Testis (tissue), 3 donors: Measurements from ENCODE around the gene GNAO1. TPM values are rescaled to one million over a fixed set of nuclear protein-coding genes. Genes with fewer than 3 reads are reported as not detected.

Source experiments
- DNase-seq: peaks from one replicate; pipeline ENCODE4 v3.0.0-alpha.2; 2019
- H3K27ac ChIP-seq, 2 donors: fragments of 200-600 bp; sonication (generic); one replicate each; pipeline ENCODE4 v1.5.1; 2019
- H3K27me3 ChIP-seq: fragments of 200-600 bp; sonication (generic); one replicate; pipeline ENCODE4 v1.5.1; 2019
- H3K36me3 ChIP-seq: fragments of 200-600 bp; sonication (generic); one replicate; pipeline ENCODE4 v1.5.1; 2017; ENCODE audit warnings: low read depth; ENCODE audit errors: missing control alignments
- H3K4me1 ChIP-seq: fragments of 200-600 bp; sonication (generic); one replicate; pipeline ENCODE4 v1.5.1; 2019
- H3K4me3 ChIP-seq, 2 donors: fragments of 200-600 bp; sonication (generic); one replicate each; pipeline ENCODE4 v1.5.1; 2017 to 2019
- H3K9me3 ChIP-seq: fragments of 200-600 bp; sonication (generic); one replicate; pipeline ENCODE4 v1.5.1; 2017
- POLR2A ChIP-seq: fragments of 450-650 bp; IDR thresholded peaks from one replicate; pipeline ENCODE4 v1.6.1; 2017; ENCODE audit warnings: antibody characterized with exemption, mild to moderate bottlenecking, moderate library complexity
- WGBS, 2 donors: methylation state at CpG; one replicate each; pipeline ENCODE4 v1.1.5; 2018; 5-methylcytosine and 5-hydroxymethylcytosine counted together
- intact Hi-C: fragments of 100-400 bp; cut with DNase I; formaldehyde crosslinking; loops from one replicate; pipeline ENCODE4 v1.15.1; 2023; ENCODE audit warnings: low total_unique reads
- polyA plus RNA-seq: library from polyadenylated mRNA; stranded (reverse); fragments of 350-450 nt; fragmentation: Illumina TruSeq; extraction: RNeasy Lipid Tissue Mini Kit (QIAGEN cat#74804); gene quantifications from one replicate; pipeline ENCODE4 v1.2.3, GENCODE V29; 2014; ENCODE audit warnings: low read depth, low replicate concordance; ENCODE audit not compliant: insufficient read depth
- total RNA-seq, 2 donors: library from RNA; depleted of rRNA; stranded (reverse); fragments of >200 nt; gene quantifications; one replicate each; pipeline ENCODE4 v1.2.3, GENCODE V29; 2016
- TF ChIP-seq, protein P1 (sequence below), 3 experiments: fragments of 450-650 bp in 2 of 3; fragments of 200-600 bp in 1 of 3; sonication (generic) in 1 of 3; IDR thresholded peaks; one replicate each; pipeline ENCODE4 v1.5.1; 2016 to 2019; ENCODE audit warnings: antibody characterized with exemption in 3 of 3, mild to moderate bottlenecking in 2 of 3, moderate library complexity in 1 of 3

The GNAO1 gene
- total and polyA plus RNA-seq, 3 donors from 2014 or later: 28.6 to 37.1 (median 33.3) TPM

DNA sequence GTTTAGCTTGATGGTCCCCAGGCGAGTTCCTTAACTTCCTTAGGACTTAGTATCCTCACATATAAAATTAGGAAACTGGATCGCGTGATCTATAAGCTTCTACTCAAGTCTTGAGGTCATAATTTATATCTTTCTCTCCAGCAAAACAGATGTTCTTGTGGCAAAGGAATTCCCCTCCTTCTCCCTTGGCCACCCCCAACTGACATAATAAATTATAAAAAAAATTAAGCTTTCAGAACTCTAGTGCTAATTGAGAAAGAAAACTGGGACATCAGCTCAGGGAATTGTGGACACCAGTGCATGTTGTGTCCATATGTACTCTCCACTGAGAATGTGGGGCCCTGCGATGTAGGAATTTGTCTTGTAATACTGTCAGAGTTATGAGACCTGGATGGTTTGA is 13.5 kb downstream of the GNAO1 start:
- 70 to 71% methylated on average over 4 of the region's 4 CpGs for WGBS, 2 donors
- H3K27ac ChIP-seq: no peak overlapping the region
- TF ChIP-seq POLR2A: no peak
- TF ChIP-seq, protein P1, sequence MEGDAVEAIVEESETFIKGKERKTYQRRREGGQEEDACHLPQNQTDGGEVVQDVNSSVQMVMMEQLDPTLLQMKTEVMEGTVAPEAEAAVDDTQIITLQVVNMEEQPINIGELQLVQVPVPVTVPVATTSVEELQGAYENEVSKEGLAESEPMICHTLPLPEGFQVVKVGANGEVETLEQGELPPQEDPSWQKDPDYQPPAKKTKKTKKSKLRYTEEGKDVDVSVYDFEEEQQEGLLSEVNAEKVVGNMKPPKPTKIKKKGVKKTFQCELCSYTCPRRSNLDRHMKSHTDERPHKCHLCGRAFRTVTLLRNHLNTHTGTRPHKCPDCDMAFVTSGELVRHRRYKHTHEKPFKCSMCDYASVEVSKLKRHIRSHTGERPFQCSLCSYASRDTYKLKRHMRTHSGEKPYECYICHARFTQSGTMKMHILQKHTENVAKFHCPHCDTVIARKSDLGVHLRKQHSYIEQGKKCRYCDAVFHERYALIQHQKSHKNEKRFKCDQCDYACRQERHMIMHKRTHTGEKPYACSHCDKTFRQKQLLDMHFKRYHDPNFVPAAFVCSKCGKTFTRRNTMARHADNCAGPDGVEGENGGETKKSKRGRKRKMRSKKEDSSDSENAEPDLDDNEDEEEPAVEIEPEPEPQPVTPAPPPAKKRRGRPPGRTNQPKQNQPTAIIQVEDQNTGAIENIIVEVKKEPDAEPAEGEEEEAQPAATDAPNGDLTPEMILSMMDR (IDR thresholded peaks at IDR 0.05): no peak
- DNase-seq: no peak
- H3K36me3 ChIP-seq: no peaks in the 10 kb centered on the region
- intact Hi-C loops: no loop called here
- no peaks in the 10 kb centered on the region for H3K9me3 ChIP-seq
- no peaks in the 10 kb centered on the region for H3K27me3 ChIP-seq
- no peaks in the 10 kb centered on the region for H3K4me1 ChIP-seq
- H3K4me3 ChIP-seq: no peak overlapping the region

DNA sequence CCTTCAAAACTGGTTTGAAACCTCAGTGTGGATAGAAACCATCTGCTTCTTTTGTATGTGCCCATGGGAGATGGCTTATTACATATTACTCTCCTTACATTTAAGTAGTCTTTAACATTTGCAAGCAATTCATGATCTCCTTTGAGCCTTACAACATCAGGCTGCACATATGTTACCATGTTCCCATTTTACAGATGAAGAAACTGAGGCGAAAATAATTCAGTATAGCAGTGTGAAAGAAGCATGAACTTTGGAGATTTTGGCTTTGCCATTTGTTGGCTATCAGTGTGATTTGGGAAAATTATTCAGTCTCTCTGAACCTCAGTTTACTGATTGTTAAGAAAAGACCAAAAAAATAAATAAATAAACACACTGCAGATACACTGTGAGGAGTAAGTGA is 15.7 kb downstream of the GNAO1 start:
- H3K27ac ChIP-seq: no peak overlapping the region
- H3K4me1 ChIP-seq: peaks cover 5% of the 10 kb centered on the region
- no peaks in the 10 kb centered on the region for H3K36me3 ChIP-seq
- no peaks in the 10 kb centered on the region for H3K27me3 ChIP-seq
- no peak for DNase-seq
- no peak for TF ChIP-seq POLR2A
- TF ChIP-seq, protein P1 (IDR thresholded peaks at IDR 0.05): no peak
- no peak overlapping the region for H3K4me3 ChIP-seq
- intact Hi-C loops: no loop called here
- no peaks in the 10 kb centered on the region for H3K9me3 ChIP-seq
- 91 to 97% methylated on average over 1 of the region's 1 CpG for WGBS, 2 donors

DNA sequence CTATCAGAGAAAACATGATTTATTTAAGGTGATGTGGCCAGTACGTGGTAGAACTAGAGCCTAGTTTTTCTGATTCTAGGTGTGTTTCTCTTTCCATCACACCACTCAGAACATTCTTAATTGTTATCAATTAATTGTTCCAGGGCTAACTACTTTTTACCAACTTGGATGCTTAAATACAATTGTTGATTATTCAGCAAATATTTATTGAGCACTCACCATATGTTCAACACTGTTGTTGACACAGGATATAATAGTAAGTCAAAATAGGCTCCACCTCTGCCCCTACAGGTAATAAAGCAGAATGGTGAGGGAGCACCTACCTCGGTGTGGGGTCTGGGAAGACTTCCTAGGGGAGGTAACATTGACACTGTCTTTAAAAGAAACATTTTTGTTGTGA is 16.1 kb downstream of the GNAO1 start:
- intact Hi-C loops: no loop called here
- TF ChIP-seq, protein P1 (IDR thresholded peaks at IDR 0.05): no peak
- TF ChIP-seq POLR2A: no peak

DNA sequence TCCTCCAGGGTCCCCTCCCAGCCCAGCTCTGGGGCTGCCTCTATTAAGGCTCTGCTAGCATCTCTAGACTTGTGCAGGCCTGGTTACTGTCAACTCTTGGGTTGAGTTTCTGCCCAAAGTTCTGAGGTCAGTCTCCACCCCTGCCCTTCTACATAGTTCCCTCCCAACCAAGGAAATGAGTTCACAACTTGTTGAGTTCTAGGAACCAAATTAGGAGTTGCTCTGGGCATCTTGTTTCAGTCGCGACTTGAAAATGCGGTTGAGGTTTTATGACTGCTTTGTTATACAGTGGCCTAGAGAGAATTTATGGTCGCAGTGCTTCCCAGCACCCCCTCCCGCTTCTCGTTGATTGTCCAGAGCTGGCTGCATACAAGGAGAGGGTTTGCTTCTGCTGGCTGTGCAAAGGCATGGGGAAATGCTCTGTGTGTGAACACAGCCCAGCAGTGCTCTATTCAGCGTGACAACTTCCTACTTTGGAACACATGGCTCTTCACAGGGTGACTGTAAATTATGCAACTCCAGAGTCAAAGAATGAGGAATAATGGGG is 20.2 kb downstream of the GNAO1 start:
- no peaks in the 10 kb centered on the region for H3K27me3 ChIP-seq
- TF ChIP-seq POLR2A: no peak
- TF ChIP-seq, protein P1 (IDR thresholded peaks at IDR 0.05): no peak
- H3K4me3 ChIP-seq: no peak overlapping the region
- no peaks in the 10 kb centered on the region for H3K36me3 ChIP-seq
- 42 to 46% methylated on average over 7 of the region's 7 CpGs for WGBS, 2 donors
- H3K27ac ChIP-seq: no peak overlapping the region
- no peak for DNase-seq
- H3K9me3 ChIP-seq: no peaks in the 10 kb centered on the region
- intact Hi-C loops: no loop called here
- peaks cover 10% of the 10 kb centered on the region for H3K4me1 ChIP-seq

More for the DNA sequence above, 16.1 kb downstream of the GNAO1 start:
- Histone ChIP-seq H3K4me3 (no peak overlapping the region), H3K9me3 (no peaks in the 10 kb centered on the region), H3K27me3 (no peaks in the 10 kb centered on the region), H3K4me1 (peaks cover 10% of the 10 kb centered on the region), H3K36me3 (no peaks in the 10 kb centered on the region), H3K27ac (no peak overlapping the region)
- WGBS, 2 donors: 74 to 81% methylated on average over 2 of the region's 2 CpGs
- no peak for DNase-seq

DNA sequence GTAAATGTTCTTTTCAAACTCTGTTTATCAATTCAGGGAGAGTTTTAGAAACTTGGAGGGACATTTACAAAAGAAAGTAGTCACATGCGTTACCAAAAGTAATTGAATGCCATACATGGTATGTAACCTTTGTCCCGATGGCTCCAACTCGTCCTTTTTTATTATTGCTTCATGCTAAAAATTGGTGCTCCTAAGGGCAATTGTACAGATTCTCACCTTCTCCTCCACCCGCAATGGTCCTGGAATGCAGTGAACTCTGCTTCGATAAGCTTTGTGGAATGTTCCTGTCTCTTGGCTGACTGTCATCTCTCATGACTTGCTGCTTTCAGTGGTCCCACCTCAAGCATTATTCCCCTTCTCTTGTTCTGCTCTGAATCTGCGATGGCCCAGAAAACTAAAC is 20.9 kb downstream of the GNAO1 start:
- H3K9me3 ChIP-seq: no peaks in the 10 kb centered on the region
- no peak for DNase-seq
- no peak overlapping the region for H3K27ac ChIP-seq
- no peak overlapping the region for H3K4me3 ChIP-seq
- WGBS, 2 donors: 56 to 57% methylated on average over 6 of the region's 6 CpGs
- TF ChIP-seq, protein P1 (IDR thresholded peaks at IDR 0.05): no peak
- no peak for TF ChIP-seq POLR2A
- peaks cover 10% of the 10 kb centered on the region for H3K4me1 ChIP-seq
- no peaks in the 10 kb centered on the region for H3K36me3 ChIP-seq
- no peaks in the 10 kb centered on the region for H3K27me3 ChIP-seq
- intact Hi-C loops: no loop called here
